Mesenchymal stem cell (in vitro differentiated cells and primary cell): Measurements from ENCODE around the gene RALGPS1.

Experiments
- DNase-seq: peaks from one replicate; pipeline ENCODE4 v3.0.0-alpha.2; 2013
- H2AFZ ChIP-seq: one replicate; pipeline ENCODE4 v1.6.1; 2013; ENCODE audit warnings: low read depth, mild to moderate bottlenecking, control low read depth, inconsistent platforms, low read length, moderate library complexity
- H2AK5ac ChIP-seq: 2 replicates; pipeline ENCODE4 v1.6.1; 2013; ENCODE audit warnings: low read length, moderate library complexity, mild to moderate bottlenecking, inconsistent platforms; ENCODE audit not compliant: severe bottlenecking
- H2BK120ac ChIP-seq: one replicate; pipeline ENCODE4 v1.6.1; 2013; ENCODE audit warnings: low read depth, mild to moderate bottlenecking, inconsistent platforms, low read length, moderate library complexity
- H2BK12ac ChIP-seq, 2 experiments: one replicate each; pipeline ENCODE4 v1.6.1; 2013; ENCODE audit warnings: inconsistent platforms in 2 of 2, low read length in 2 of 2, mild to moderate bottlenecking in 2 of 2, moderate library complexity in 2 of 2, control low read depth in 1 of 2
- H2BK15ac ChIP-seq: one replicate; pipeline ENCODE4 v1.6.1; 2013; ENCODE audit warnings: mild to moderate bottlenecking, low read depth, inconsistent platforms; ENCODE audit not compliant: poor library complexity, severe bottlenecking
- H2BK5ac ChIP-seq: 2 replicates; pipeline ENCODE4 v1.6.1; 2013; ENCODE audit warnings: low read depth, mild to moderate bottlenecking, low read length, control low read depth, inconsistent platforms; ENCODE audit not compliant: poor library complexity, severe bottlenecking
- H3K14ac ChIP-seq, 2 experiments: one replicate each; pipeline ENCODE4 v1.6.1; 2013; ENCODE audit warnings: inconsistent platforms in 2 of 2, low read length in 2 of 2, control low read depth in 1 of 2, mild to moderate bottlenecking in 1 of 2, moderate library complexity in 1 of 2
- H3K18ac ChIP-seq, 2 experiments: one replicate each; pipeline ENCODE4 v1.6.1; 2013; ENCODE audit warnings: inconsistent platforms in 2 of 2, low read length in 2 of 2, control low read depth in 1 of 2, low read depth in 1 of 2, mild to moderate bottlenecking in 1 of 2
- H3K23ac ChIP-seq, 2 experiments: one replicate each; pipeline ENCODE4 v1.6.1; 2013; ENCODE audit warnings: inconsistent platforms in 2 of 2, low read length in 2 of 2, mild to moderate bottlenecking in 2 of 2, moderate library complexity in 2 of 2, control low read depth in 1 of 2
- H3K27ac ChIP-seq: 2 replicates; pipeline ENCODE4 v1.5.1; 2013; ENCODE audit warnings: mild to moderate bottlenecking, moderate library complexity, low read length, control low read depth, inconsistent platforms; ENCODE audit not compliant: poor library complexity, severe bottlenecking
- H3K27me3 ChIP-seq, 2 experiments: 2 replicates each; pipeline versions ENCODE4 v1.6.1 to v1.7.0; 2013; ENCODE audit warnings: low read length in 2 of 2, mild to moderate bottlenecking in 2 of 2, moderate library complexity in 2 of 2, control low read depth in 1 of 2, inconsistent platforms in 1 of 2; ENCODE audit not compliant: control insufficient read depth in 1 of 2, insufficient read depth in 1 of 2
- H3K36me3 ChIP-seq, 2 experiments: 2 replicates each; pipeline versions ENCODE4 v1.6.1 to v1.7.0; 2013; ENCODE audit warnings: low read length in 2 of 2, control low read depth in 1 of 2, inconsistent platforms in 1 of 2, low read depth in 1 of 2, mild to moderate bottlenecking in 1 of 2; ENCODE audit not compliant: insufficient read depth in 2 of 2, control insufficient read depth in 1 of 2
- H3K4ac ChIP-seq, 2 experiments: one replicate each; pipeline ENCODE4 v1.6.1; 2013; ENCODE audit warnings: inconsistent platforms in 2 of 2, low read length in 2 of 2, mild to moderate bottlenecking in 2 of 2, moderate library complexity in 2 of 2, control low read depth in 1 of 2, low read depth in 1 of 2
- H3K4me1 ChIP-seq: 2 replicates; pipeline ENCODE4 v1.6.1; 2013; ENCODE audit warnings: low read depth, low read length, control low read depth; ENCODE audit not compliant: control insufficient read depth, insufficient read depth
- H3K4me2 ChIP-seq: 2 replicates; pipeline ENCODE4 v1.6.1; 2013; ENCODE audit warnings: low read length, mild to moderate bottlenecking, inconsistent platforms; ENCODE audit not compliant: poor library complexity, severe bottlenecking
- H3K4me3 ChIP-seq, 2 experiments: 2 replicates each; pipeline versions ENCODE4 v1.5.1 to v1.7.0; 2013; ENCODE audit warnings: low read length in 2 of 2, mild to moderate bottlenecking in 2 of 2, control low read depth in 1 of 2, low read depth in 1 of 2; ENCODE audit not compliant: insufficient read depth in 1 of 2
- H3K79me1 ChIP-seq: replicated peaks from 2 replicates; pipeline ENCODE4 v1.6.1; 2013; ENCODE audit warnings: mild to moderate bottlenecking, control low read depth, low read length, inconsistent platforms; ENCODE audit not compliant: poor library complexity, severe bottlenecking
- H3K9ac ChIP-seq: 2 replicates; pipeline ENCODE4 v1.7.0; 2013; ENCODE audit warnings: mild to moderate bottlenecking, low read length, moderate library complexity
- H3K9me3 ChIP-seq: 2 replicates; pipeline ENCODE4 v1.7.0; 2013; ENCODE audit warnings: mild to moderate bottlenecking, low read length; ENCODE audit not compliant: control insufficient read depth
- H4K8ac ChIP-seq: one replicate; pipeline ENCODE4 v1.6.1; 2013; ENCODE audit warnings: inconsistent platforms, mild to moderate bottlenecking, low read length, moderate library complexity
- H4K91ac ChIP-seq: one replicate; pipeline ENCODE4 v1.6.1; 2013; ENCODE audit warnings: mild to moderate bottlenecking, low read length, inconsistent platforms
- WGBS: methylation state at CpG from one replicate; pipeline ENCODE4 v1.1.7; 2013; ENCODE audit warnings: mixed read lengths; 5-methylcytosine and 5-hydroxymethylcytosine counted together

RALGPS1 gene

DNA sequence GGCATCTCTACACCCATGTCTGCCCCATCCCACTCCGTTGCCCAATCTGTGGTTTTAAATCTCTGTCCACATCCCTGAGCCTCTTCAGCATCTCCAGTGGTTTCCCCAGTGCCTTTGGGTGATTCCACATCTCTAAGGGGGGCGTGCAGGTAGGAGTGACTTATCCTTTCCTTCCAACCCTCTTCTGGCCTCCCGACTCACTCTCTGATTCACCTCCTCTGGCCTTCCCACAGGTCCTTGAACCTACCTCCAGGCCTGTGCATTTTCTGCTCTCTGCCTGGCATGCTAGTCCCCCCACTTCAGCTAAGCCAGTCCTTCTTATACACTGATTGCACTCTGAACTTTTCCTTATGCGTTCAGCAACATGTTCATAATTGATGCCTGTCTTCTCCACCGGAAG is 99.0 kb downstream of the RALGPS1 start:
- Histone ChIP-seq H2BK15ac (no peak overlapping the region), H3K4me3 (no peak overlapping the region), H2AK5ac (no peak overlapping the region), H4K8ac (no peak overlapping the region), H3K36me3 (no peaks in the 10 kb centered on the region), H3K27me3 (peaks cover 0 to 27% of the 10 kb centered on the region in 2 experiments), H3K23ac (no peak overlapping the region), H3K9ac (no peak overlapping the region), H3K18ac (no peak overlapping the region), H3K4me1 (no peaks in the 10 kb centered on the region), H3K9me3 (no peaks in the 10 kb centered on the region), H3K4me2 (no peak overlapping the region), H2BK5ac (no peak overlapping the region), H3K4ac (no peak overlapping the region), H3K27ac (no peak overlapping the region), H2BK120ac (no peak overlapping the region), H3K14ac (no peak overlapping the region), H4K91ac (no peak overlapping the region), H2AFZ (no peak overlapping the region), H2BK12ac (no peak overlapping the region), H3K79me1 (no peaks in the 10 kb centered on the region)
- no peak for DNase-seq
- 88% methylated on average over 5 of the region's 5 CpGs for WGBS

DNA sequence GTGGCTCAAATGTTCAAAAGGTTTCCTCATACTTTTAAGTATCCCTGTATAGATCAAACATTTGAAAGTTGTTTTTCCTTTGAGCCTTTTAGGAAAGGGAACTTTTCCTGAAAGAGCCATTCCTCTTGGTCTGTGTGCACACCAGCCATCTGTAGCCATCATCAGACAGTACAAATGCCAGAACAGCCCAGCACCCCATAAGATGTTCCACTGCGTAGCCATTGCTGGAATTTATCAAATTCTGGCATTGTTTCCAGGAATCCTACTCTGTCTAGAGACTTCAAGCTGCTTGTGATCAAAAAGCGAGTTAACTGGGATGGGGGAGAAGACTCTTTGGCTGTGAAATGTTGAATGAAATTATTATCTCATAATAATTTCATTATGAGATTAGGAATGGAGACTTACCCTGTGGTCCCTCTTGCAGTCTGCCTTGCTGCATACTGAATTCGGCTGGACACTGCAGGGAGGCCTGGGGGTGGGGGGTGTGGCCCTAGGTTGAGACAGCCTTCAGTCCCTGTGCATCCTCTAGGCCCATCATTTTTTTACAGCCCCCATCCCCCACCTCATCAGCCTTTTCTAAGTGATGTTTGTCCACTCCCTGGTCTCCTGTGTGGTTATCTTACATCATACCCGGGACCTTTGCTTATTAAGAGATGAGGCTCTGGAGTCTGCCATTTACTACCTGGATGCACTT is 99.8 kb downstream of the RALGPS1 start:
- H2BK120ac ChIP-seq, result no peak overlapping the region
- no peak overlapping the region for H3K4me2 ChIP-seq
- H4K91ac ChIP-seq, result no peak overlapping the region
- no peaks in the 10 kb centered on the region for H3K79me1 ChIP-seq
- no peaks in the 10 kb centered on the region for H3K4me1 ChIP-seq
- H2BK12ac ChIP-seq, result no peak overlapping the region
- no peak overlapping the region for H3K4me3 ChIP-seq
- H3K18ac ChIP-seq, result no peak overlapping the region
- no peak overlapping the region for H3K27ac ChIP-seq
- no peak overlapping the region for H2BK15ac ChIP-seq
- no peak overlapping the region for H2AFZ ChIP-seq
- no peak for DNase-seq
- no peak overlapping the region for H3K14ac ChIP-seq
- H3K4ac ChIP-seq, result no peak overlapping the region
- H2AK5ac ChIP-seq, result no peak overlapping the region
- H3K23ac ChIP-seq, result no peak overlapping the region
- no peak overlapping the region for H2BK5ac ChIP-seq
- 72% methylated on average over 2 of the region's 4 CpGs for WGBS
- H3K36me3 ChIP-seq, result no peaks in the 10 kb centered on the region
- no peak overlapping the region for H4K8ac ChIP-seq
- H3K9me3 ChIP-seq, result no peaks in the 10 kb centered on the region
- H3K9ac ChIP-seq, result no peak overlapping the region
- H3K27me3 ChIP-seq, result peaks cover 0 to 27% of the 10 kb centered on the region in 2 experiments

GRCh38 chr9:127014910-127015540 is 100.4 kb downstream of the RALGPS1 start:
- H3K4me3 ChIP-seq, result no peak overlapping the region
- WGBS, result 96% methylated on average over 3 of the region's 3 CpGs
- H3K9ac ChIP-seq, result no peak overlapping the region
- no peak overlapping the region for H3K14ac ChIP-seq
- H3K27ac ChIP-seq, result no peak overlapping the region
- no peaks in the 10 kb centered on the region for H3K79me1 ChIP-seq
- no peaks in the 10 kb centered on the region for H3K4me1 ChIP-seq
- no peaks in the 10 kb centered on the region for H3K36me3 ChIP-seq
- no peak overlapping the region for H2BK15ac ChIP-seq
- no peak overlapping the region for H4K8ac ChIP-seq
- no peak overlapping the region for H2BK120ac ChIP-seq
- H2AFZ ChIP-seq, result no peak overlapping the region
- no peak overlapping the region for H3K18ac ChIP-seq
- no peak overlapping the region for H3K4ac ChIP-seq
- no peak for DNase-seq
- H3K9me3 ChIP-seq, result no peaks in the 10 kb centered on the region
- H3K27me3 ChIP-seq, result peaks cover 0 to 27% of the 10 kb centered on the region in 2 experiments
- no peak overlapping the region for H2BK12ac ChIP-seq
- H2BK5ac ChIP-seq, result no peak overlapping the region
- H2AK5ac ChIP-seq, result no peak overlapping the region
- no peak overlapping the region for H3K4me2 ChIP-seq
- no peak overlapping the region for H4K91ac ChIP-seq
- H3K23ac ChIP-seq, result no peak overlapping the region

DNA sequence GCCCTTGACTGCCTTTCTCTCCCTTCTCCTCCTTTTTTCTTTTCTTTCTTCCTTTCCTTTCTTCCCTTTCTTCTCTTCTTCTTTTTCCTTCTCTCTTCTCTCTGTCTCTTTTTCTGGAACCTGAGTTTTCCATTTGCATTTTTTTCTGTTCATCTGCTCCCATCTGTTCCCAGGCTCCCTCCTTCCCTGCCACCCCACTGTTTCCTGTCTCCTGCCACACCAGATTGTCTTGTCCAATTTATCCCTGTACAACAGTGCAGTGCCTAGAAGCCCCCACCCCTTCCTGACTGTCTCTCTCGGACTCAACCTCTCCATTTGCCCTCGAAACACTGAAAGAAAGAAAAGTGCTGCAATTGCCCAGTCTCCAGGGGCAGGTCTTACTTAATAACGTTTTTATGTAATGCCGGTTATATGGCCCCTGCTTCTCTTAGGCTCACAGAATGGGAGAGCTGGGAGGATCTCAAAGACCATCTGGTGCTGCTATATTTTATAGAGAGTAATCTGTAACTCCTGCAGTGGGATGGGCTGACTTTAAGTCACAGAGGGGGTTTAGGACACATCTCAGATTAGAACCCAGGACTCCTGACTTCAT is 101.4 kb downstream of the RALGPS1 start:
- Histone ChIP-seq H3K4ac (no peak overlapping the region), H3K23ac (no peak overlapping the region), H3K4me2 (no peak overlapping the region), H3K36me3 (no peaks in the 10 kb centered on the region), H3K9me3 (no peaks in the 10 kb centered on the region), H3K14ac (no peak overlapping the region), H4K8ac (no peak overlapping the region), H2BK5ac (no peak overlapping the region), H3K4me1 (no peaks in the 10 kb centered on the region), H3K9ac (no peak overlapping the region), H2AK5ac (no peak overlapping the region), H2AFZ (no peak overlapping the region), H3K27ac (no peak overlapping the region), H3K4me3 (no peak overlapping the region), H2BK12ac (no peak overlapping the region), H2BK15ac (no peak overlapping the region), H4K91ac (no peak overlapping the region), H2BK120ac (no peak overlapping the region), H3K27me3 (peaks cover 0 to 27% of the 10 kb centered on the region in 2 experiments), H3K79me1 (no peaks in the 10 kb centered on the region), H3K18ac (no peak overlapping the region)
- WGBS, result 80% methylated on average over 4 of the region's 4 CpGs
- DNase-seq, result no peak
